ENCODE results near the gene TPRX2.

Gene TPRX2

GRCh38 chr19:47886010-47886559 is 27.1 kb downstream of the TPRX2 start, which contains the start of gene SULT2A1:
Gene SULT2A1 (minus strand): TSS chr19:47886315. CDS start chr19:47886257, 58 bp downstream.
- TF ChIP-seq, protein P1, sequence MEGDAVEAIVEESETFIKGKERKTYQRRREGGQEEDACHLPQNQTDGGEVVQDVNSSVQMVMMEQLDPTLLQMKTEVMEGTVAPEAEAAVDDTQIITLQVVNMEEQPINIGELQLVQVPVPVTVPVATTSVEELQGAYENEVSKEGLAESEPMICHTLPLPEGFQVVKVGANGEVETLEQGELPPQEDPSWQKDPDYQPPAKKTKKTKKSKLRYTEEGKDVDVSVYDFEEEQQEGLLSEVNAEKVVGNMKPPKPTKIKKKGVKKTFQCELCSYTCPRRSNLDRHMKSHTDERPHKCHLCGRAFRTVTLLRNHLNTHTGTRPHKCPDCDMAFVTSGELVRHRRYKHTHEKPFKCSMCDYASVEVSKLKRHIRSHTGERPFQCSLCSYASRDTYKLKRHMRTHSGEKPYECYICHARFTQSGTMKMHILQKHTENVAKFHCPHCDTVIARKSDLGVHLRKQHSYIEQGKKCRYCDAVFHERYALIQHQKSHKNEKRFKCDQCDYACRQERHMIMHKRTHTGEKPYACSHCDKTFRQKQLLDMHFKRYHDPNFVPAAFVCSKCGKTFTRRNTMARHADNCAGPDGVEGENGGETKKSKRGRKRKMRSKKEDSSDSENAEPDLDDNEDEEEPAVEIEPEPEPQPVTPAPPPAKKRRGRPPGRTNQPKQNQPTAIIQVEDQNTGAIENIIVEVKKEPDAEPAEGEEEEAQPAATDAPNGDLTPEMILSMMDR (IDR thresholded peaks at IDR 0.05; ENCODE audit: low read depth, low read length, missing control alignments), result no peak
- H3K4me3 ChIP-seq (replicated peaks; ENCODE audit: low read depth, low read length), result no peak within 1 kb of the TSS
- DNase-seq (ENCODE audit: extremely low read depth, low read depth), result no peak

- H3K4me3 ChIP-seq (replicated peaks; ENCODE audit: low read depth, low read length), result no peak overlapping the region
- DNase-seq (ENCODE audit: extremely low read depth, low read depth), result no peak
- TF ChIP-seq, protein P1 (IDR thresholded peaks at IDR 0.05; ENCODE audit: low read depth, low read length, missing control alignments), result no peak
Measured at GRCh38 chr19:47890865-47891621, 32.0 kb downstream of the TPRX2 start.

GRCh38 chr19:47891622-47891922 is 32.5 kb downstream of the TPRX2 start:
- no peak overlapping the region for H3K4me3 ChIP-seq (replicated peaks; ENCODE audit: low read depth, low read length)
- TF ChIP-seq, protein P1 (IDR thresholded peaks at IDR 0.05; ENCODE audit: low read depth, low read length, missing control alignments), result no peak
- no peak for DNase-seq (ENCODE audit: extremely low read depth, low read depth)

- DNase-seq (ENCODE audit: extremely low read depth, low read depth), result no peak
- H3K4me3 ChIP-seq (replicated peaks; ENCODE audit: low read depth, low read length), result no peak overlapping the region
- TF ChIP-seq, protein P1 (IDR thresholded peaks at IDR 0.05; ENCODE audit: low read depth, low read length, missing control alignments), result no peak
Measured at GRCh38 chr19:47891923-47892666, 33.1 kb downstream of the TPRX2 start.

- DNase-seq (ENCODE audit: extremely low read depth, low read depth), result no peak
- TF ChIP-seq, protein P1 (IDR thresholded peaks at IDR 0.05; ENCODE audit: low read depth, low read length, missing control alignments), result no peak
- no peak overlapping the region for H3K4me3 ChIP-seq (replicated peaks; ENCODE audit: low read depth, low read length)
Measured at GRCh38 chr19:47895165-47895782, 36.2 kb downstream of the TPRX2 start.

DNA sequence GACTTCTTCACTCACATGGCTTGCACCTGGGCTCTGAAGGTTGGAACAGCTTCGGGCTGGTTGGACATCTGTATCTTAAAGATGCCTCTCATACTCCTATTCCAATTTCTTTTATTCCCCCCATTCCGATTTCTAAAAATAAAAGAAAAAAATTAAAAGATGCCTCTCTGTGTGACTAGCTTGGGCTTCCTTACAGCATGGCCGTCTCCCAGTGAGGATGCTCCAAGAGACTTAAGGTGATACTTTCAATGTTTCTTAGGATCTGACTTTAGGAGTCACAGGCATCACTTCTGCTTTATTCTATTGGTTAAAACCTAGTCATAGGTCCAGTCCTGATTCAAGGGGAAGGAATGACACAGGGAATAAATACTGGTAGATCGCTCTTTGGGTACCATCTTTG is 37.0 kb downstream of the TPRX2 start:
- no peak overlapping the region for H3K4me3 ChIP-seq (replicated peaks; ENCODE audit: low read depth, low read length)
- DNase-seq (ENCODE audit: extremely low read depth, low read depth), result no peak
- TF ChIP-seq, protein P1 (IDR thresholded peaks at IDR 0.05; ENCODE audit: low read depth, low read length, missing control alignments), result no peak

All from HFF-Myc (cell line).